OCI-LY7 (cell line): Measurements from ENCODE around the gene ADAM15.

Experiments used
- CTCF ChIP-seq: fragments of 200-600 bp; sonication (generic); conservative IDR thresholded peaks from 2 replicates; pipeline ENCODE4 v1.5.1; 2014; ENCODE audit warnings: mild to moderate bottlenecking, antibody characterized with exemption, low read length, moderate library complexity, mixed read lengths
- EZH2phosphoT487 ChIP-seq: fragments of 200-600 bp; sonication (generic); IDR thresholded peaks from 2 replicates; pipeline ENCODE4 v1.6.1; 2018; ENCODE audit warnings: low read depth, borderline replicate concordance, mild to moderate bottlenecking, mixed run types, antibody characterized with exemption, low read length, moderate library complexity, mixed read lengths

GRCh38 chr1:155084722-155085503 lies 33.8 kb downstream of the ADAM15 start:
- peak; percentile 87 for TF ChIP-seq CTCF
- TF ChIP-seq EZH2phosphoT487: no peak
